SHP77 (cell line): Measurements from ENCODE around the gene SLIT3.

Source experiments
- DNase-seq, 2 experiments: peaks; one replicate each; lab custom pipeline; 2025; lab: John Stamatoyannopoulos, UW

The SLIT3 gene

DNA sequence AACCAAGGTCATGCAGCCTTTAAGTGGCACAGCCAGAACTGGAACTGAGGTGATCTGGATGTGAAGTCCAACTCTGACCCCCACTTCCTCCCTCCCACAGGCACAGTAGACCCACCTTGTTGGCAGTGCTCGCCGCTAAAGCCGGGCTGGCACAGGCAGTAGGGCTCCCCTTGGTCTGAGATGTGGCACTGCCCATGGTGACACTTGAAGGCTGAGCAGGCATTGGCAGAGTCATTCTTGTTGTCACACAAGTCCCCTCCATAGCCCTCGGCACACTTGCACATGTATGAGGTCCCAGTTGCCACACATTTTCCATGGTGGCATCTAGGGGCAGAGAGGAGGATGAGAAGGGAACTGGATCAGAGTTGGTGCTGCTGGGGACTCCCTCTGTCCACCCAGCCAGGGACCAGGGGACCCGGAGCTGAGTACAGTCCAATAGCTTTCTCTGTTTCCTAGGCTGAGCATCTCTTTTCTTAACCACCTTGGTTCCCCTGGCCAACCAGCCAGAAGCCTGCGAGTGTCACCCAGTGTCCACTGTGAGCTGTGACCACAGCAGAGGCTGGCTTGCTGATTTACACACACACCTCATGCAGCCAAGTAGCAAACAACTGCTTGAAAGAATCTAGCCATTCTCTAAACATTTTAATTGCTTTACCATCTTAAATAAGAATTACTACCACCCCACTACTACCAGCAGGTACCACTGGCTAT is 631.1 kb downstream of the SLIT3 start:
- no peak for DNase-seq

DNA sequence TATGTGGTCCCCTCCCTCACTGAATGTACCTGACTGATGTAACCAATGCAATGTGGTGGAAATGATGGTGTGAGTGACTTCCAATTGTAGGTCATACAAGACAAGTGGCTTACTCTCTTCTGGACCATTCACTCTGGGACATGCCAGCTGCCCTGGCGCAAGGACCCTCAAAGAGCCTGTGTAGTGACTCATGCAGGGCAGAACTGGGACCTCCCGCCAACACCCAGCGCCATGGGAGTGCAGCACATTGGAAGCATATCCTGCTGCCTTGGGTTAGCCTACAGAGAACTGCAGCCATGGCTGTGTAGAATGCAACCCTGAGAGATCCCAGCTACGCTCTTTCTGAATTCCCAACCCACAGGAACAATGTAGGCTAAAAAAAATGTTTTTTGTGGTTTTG is 631.8 kb downstream of the SLIT3 start:
- no peak for DNase-seq

DNA sequence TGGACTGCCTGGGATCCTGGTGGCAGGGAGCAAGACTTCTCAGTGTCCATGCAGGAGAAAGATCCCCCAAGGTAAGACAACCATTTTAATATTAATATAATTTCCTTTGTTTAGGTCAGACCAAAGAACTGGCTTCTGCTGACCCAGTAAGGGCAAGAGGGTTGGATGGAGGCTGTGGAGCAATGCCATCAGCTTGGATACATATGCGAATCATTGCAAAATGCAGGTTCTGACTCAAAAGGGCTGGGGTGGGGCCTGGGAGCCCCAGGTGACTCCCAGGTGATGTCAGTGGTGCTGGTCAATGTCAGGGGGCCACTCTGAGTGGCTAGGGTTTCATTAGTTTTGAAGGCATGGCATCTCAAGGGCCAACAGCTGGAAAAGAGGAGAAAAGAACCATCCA is 632.9 kb downstream of the SLIT3 start:
- no peak for DNase-seq

DNA sequence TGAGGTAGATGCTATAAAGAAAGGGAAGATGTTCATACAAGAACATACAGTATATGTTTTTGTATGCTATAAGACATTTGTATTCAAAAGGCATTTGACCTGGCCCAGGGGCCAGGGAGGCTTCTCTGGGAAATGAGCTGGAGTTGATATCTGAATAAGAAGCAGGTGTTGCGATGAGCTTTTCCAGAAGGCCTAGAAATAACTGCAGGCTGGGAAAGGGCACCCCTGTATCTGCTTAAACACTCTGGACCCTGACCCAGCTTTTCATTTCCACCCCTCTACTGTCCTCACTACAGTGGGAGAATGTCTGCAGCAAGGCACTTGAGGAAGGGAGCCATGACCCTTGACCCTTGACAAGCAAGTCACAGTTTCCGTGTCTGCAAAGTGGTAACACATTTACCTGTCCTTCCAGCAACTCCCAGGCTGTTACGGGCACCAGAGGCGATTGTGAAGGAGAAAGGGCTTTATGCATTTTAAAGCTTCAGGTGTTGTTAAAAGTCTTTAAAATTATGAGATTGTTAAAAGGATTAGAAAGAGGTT is 633.6 kb downstream of the SLIT3 start:
- no peak for DNase-seq

DNA sequence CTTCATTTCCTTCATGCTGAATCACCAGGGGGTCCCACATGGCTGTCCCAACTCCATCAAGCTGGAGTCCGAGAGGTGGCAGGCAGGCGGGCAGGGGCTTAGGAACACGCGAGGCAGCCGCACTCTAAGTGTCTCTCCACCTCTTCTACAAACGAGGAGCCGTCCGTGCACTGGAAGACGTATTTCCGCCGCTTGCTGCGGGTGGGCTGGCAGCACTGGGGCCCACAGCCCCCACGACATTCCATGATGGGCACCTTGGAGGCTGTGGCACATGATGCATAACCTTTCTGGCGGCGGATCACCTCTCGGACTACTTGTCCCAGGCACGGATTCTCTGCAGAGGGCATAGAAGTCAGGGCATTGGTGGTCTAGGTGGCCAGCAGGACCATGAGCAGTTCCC is 634.6 kb downstream of the SLIT3 start:
- no peak for DNase-seq

DNA sequence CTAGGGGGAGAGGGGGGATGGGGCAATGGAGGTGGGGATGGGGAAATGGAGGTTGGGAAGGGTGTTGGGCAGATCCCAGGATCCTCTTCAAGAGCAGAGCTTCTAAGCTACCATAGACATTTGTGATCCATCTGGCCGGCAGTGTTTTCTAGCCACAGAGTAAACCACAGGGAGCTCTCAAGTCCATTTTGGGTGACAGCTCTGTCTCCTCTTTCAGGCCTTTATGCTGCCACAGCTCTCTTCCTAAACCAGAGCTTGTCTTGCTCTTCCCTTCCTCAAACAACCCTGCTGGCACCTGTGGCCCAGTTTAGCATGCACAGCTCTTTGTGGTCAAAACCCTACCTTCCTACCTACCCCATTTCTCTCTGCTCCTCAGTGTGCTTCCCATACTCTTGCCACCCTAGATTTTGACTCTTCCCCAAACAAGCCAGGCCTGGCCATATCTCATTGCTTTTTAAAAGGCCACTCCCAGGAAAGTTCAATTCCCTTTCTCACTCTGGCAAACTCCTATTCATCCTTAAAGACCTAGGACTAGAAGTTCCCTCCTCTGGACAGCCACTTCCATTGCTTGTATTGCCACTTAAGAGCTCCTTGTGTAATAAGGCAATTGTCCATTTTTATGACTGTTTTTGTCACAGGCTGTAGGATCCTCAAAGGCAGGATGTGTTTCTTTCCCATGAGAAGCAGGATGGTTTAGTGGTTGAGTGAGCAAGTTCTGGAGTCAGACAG is 637.5 kb downstream of the SLIT3 start:
- DNase-seq, result no peak

DNA sequence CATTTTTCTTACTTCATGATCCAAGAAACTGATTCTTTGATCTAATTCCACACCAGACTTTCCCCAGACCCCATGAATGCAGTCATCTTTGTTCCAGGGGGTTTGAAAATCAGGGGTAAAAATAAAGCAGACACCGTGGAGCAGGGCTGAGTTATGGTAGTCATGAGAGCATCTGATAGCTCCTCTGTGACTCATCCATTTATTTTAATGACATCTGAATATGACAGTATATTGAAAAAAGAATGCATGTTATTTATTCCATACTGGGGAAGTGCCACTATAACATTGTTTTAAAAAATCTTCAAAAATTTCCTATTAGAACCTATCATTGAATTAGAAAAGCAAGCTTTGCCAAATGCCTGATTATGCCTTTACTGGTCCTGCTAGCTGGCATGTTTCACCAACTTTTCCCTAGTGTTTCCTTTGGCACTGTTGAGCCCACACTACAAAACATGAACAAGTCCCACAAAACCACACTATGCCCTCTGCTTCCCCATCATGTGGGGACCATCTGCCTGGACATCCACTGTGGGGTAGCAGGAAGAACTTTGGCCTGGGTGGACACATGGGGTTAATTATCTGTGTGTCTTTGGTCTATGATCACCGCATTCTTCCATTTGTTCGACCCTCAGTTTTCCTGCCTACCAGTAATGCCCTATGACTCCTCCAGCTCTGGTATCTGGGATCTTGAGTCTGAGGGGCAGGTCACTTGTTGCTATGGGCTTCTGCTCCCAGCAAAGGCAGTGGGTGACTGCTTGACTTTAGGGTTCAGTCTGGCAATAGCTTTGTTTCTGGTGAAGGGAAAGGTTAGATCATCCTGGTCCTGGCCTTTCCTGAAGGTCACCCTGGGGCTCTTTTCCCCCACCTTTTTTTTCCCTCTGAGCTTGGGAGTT is 639.1 kb downstream of the SLIT3 start:
- DNase-seq, result no peak

DNA sequence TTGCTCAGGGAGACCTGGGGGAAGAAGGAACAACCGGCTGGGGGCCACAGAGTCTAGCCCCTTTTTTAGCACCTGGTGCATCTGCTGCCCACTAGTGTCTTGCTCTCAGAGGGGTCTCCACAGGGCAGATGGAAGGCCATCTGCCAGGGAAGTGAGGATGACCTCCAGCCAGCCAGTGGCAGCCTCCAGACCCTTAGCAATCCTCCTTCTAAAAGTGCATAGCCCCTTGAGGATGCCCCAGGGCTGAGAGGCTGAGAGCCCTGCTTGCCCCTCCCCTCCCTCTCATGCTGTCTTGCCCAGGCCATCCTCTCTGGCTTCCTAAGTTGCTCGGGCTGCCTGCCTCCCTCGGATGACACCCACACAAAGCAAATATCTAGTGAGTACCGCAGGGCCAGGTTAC is 640.2 kb downstream of the SLIT3 start:
- DNase-seq, result no peak

DNA sequence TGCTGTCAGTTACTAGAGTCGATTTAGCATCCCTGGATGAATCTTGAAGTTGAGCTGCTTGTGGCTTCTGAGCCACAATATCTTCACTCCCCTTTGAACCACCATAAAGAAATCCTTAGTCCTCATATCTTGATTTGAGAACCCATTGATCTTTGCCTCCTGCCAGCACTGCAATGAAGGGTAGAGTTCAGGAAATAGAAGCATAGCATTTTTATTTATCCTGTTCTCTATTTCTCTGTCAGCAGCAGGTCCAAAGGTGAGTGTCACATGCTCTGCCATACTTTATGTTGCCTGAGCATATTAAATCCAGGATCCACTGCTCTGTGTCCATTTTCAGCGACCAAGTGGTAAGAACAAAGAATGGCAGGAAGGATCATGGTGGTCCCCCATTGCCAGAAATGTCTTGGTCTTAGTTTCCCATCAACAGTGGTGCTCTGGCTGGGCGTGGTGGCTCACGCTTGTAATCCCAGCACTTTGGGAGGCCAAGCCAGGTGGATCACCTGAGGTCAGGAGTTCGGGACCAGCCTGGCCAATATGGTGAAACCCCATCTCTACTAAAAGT is 641.6 kb downstream of the SLIT3 start:
- no peak for DNase-seq

DNA sequence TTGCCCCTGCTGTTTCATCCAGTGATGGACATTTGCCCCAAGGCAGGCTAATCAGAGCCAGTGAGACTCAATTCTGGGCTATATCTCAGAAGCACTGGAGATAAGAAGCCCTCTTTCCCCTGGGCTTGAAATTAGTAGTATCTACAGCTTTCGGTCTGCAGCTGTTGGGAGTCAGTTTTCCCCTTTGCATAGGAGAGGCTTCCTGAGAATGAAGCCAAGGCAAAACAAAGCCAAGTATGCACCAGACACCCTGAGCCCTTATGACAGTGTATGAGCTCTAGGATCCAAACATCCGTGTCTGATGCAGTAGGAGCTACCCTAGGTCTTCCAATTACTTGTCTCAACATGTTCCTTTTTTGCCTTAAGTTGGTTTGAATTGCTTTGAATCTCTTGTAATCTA is 642.5 kb downstream of the SLIT3 start:
- no peak for DNase-seq

DNA sequence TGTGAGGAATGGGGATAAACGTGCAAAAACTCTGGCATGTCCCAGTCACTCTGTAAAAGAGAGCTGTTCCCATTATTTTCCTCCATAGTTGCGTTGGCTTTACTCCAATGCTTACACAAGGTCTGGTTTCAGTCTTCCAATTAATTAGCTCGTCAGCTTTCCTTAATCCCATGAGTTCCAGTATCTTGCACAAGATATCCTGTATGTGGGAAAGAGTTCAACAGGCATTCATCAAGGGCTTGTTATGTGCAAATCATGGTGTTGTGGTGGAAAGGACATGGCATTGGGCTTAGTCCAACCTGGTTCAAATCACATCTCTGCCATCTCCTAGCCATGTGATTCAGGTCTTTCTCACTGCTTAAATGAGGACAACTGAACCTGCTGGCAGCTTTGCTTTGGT is 644.3 kb downstream of the SLIT3 start:
- no peak for DNase-seq

DNA sequence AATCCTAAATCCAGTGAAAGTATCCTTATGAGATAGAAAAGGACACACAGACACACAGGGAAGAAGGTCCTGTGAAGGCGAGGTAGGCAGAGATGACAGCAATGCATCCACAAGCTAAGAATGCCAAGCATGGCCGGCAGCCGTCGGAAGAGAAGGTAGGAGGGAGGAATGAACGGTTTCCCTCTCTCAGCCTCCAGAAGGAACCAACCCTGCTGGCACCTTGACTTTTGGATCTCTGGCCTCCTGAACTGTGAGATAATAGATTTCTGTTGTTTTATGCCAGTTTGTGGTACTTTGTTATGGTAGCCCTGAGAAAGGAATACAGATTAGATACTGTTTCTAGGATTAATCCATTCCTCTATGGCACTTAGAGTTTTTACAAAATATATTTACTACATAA is 645.6 kb downstream of the SLIT3 start:
- DNase-seq, result no peak

DNA sequence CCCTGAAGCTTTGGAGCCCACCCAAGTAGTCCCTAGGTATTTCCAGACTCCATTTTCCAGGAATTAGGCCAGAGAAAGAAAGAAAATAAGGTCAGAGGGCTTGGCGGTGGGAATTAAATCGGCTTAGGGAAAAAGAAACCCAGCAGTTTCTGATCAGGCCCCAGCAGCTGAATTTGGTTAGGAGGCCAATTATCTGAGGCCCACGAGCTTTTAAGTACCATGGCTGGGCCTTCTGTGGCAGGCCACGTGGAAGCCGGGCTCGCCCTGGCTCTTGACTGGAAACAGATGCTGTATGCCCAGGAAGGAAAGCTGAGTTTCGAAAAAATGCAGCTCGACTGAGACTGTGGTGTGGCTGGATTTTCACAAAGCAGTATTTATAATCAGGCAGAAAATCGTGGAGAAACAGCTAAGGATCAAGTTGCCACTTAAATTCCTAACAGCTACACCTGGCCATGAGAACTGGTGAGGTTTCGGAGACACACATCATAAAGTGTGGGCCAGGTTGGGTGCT is 646.7 kb downstream of the SLIT3 start:
- DNase-seq, result no peak

DNA sequence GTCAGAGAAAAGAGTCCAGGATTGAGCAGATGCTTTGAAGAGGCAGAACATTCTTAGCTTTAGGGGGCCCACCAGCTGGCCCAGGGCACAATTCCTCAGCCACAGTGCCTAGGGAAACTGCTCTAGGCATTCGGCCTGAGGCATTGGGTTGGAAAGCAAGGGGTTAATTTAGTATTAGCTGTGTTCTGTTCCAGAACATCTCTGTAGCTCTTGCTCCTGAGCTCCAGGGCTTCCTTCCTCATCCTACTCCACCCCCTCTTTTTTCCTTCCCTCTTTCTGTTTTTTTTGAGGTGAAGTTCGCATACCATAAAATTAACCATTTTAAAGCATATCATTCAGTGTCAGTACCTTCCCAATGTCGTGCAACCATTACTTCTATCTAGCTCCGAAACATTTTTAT is 647.3 kb downstream of the SLIT3 start:
- DNase-seq, result no peak

DNA sequence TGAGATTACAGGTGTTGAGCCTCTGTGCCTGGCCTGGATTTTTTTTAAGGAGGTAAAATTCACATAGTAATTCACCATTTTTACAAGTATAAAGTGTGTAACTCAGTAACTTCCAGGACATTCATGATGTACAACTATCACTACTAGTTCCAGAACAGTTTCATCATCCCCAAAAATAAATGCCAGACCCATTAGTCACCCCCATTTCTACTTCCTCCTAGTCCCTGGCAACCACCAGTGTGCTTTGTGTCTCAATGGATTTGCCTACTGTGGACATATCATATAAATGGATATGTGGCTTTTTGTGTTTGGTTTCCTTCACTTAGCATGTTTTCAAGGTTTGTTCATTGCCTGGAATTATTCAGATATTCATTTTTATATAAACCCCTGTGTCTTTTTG is 649.3 kb downstream of the SLIT3 start:
- no peak for DNase-seq

DNA sequence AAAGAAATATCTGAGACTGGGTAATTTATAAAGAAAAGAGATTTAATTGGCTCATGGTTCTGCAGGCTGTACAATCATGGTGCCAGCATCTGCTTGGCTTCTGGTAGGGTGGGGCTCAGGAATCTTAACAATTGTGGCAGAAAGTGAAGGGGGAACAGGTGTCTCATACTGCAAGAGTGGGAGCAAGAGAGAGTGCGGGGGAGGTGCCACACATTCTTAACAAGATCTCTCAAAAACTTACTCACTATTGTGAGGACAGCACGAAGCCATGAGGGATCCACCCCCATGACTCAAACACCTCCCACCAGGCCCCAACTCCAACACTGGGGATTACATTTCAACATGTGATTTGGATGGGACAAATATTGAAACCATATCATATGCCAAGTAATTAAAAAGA is 651.6 kb downstream of the SLIT3 start:
- no peak for DNase-seq

DNA sequence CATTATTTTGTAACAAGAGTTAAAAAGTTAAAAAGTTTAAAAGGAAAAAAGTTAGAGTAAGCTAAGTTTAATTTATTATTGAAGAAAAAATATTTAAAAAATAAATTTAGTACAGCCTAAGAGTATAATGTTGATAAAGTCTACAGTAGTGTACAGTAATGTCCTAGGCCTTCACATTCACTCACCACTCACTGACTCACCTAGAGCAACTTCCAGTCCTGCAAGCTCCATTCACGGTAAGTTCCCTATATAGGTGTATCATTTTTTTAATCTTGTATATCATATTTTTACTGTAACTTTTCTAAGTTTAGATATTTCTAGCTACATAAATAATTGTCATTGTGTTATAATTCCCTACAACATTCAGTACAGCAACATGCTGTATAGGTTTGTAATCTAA is 652.4 kb downstream of the SLIT3 start:
- DNase-seq, result no peak

DNA sequence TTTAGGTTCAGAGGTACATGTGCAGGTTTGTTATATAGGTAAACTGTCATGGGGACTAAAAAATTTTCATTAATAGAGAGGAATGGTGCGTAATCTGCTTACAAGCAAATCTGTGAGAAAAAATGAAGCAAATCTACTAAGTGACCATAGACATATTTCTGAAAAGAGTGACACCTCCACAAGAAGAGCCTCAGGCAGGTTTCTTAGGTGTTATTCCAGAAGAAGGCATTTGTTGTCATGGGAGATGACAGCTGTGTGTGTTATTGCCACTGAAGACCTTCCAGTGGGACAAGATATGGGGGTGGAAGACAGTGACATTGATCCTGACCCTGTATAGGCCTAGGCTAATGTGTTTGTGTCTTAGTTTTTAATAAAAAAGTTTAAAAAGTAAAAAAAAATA is 652.9 kb downstream of the SLIT3 start:
- DNase-seq, result no peak

DNA sequence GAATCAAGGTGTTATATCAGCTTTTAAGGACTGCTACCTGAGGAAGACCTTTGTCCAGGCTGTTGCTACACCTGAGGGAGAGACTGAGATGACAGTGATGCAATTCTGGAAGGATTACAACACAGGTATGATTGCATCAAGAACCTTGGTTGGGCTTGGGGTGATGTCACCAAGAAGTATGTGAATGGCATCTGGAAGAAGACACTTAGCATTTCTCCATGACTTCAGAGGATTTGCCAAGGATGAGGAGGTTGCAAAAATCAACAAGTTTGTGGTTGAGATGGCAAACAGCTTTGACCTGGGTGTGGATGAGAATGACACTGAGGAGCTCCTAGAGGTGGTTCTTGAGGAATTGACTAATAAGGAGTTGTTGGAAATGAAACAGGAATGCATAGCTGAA is 653.9 kb downstream of the SLIT3 start:
- DNase-seq, result no peak

DNA sequence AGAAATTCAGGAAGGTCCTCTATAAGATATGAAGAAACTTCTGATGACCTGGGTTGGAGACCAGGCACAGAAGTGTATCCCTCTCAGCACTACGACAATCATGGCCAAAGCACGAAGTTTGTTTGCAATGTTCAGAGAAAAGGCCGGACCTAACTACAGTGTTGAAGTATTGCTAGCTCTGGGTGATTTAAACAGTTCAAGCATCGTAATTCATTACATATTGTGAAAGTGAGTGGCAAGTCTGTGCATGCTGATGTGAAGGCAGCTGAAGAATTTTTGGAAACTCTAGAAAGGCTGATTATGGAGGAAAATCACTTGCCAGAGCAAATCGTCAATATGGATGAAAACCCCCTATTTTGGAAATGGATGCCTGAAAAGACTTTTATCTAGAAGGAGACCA is 654.6 kb downstream of the SLIT3 start:
- DNase-seq, result no peak

DNA sequence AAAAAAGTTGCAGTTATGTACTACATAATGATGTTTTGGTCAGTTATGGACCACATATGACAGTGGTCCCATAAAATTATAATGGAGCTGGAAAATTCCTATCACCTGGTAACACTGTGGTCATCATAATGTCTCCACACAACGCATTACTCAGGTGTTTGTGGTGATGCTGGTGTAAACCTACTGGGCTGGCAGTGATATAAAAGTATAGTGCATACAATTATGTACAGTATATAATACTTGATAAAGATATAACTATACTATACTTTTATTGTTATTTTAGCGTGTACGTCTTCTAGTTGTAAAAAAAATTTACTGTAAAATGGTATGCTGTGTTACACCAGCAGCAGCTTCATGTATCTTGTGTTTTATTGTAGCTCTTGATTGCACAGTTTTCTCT is 655.7 kb downstream of the SLIT3 start:
- no peak for DNase-seq

DNA sequence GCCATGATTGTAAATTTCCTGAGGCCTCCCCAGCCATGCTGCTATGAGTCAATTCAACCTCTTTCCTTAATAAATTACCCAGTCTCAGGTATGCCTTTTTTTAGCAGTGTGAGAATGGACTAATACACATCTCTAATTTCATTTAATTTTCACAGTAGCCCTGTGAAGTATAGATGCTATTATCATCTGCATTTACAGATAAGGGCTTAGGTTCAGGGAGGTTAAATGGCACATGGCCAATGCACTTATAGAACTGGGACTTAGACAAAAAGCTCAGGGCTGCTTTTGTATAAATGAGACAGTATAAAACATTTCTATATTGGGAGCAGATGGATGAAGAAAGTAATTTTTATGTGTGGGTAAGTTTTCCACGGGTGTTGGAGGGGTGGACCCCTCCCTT is 658.9 kb downstream of the SLIT3 start:
- DNase-seq, result no peak
